HepG2 (cell line): ENCODE results near the gene GGA1. TPM values are rescaled to one million over a fixed set of nuclear protein-coding genes. Genes with fewer than 3 reads are reported as not detected.

ENCODE experiments used
- ATAC-seq: fragments of 200-7000 bp; cut with Tn5 transposase; 3 replicates; pipeline ENCODE4 v1.9.1; 2020; ENCODE audit warnings: mild to moderate bottlenecking, moderate library complexity
- BruUV-seq: library from RNA; stranded (reverse); fragments of 400-500 nt; replicated peaks from 2 replicates; lab custom pipeline; 2021; lab: Mats Ljungman, UMichigan
- CTCF ChIA-PET: fragments of 300-600 bp; formaldehyde crosslinking; extraction: SDS; loops from one replicate; lab custom pipeline; 2021; ENCODE audit warnings: low total read pairs, inconsistent platforms, low intra/inter-chr PET ratio; lab: Yijun Ruan, JAX
- POLR2A ChIA-PET: fragments of 350-600 bp; sonication (Branson Sonifier 250); formaldehyde crosslinking; loops from one replicate; lab custom pipeline; 2020; ENCODE audit warnings: antibody characterized with exemption, inconsistent platforms; lab: Yijun Ruan, JAX
- DNase-seq: peaks from one replicate; pipeline ENCODE4 v3.0.0-alpha.2; 2015; ENCODE audit warnings: low spot score
- FAIRE-seq: peaks from 3 replicates; lab custom pipeline; 2011; peaks lifted over from hg19 to GRCh38; lab: Jason Lieb, UNC
- H2AFZ ChIP-seq: one replicate; pipeline ENCODE4 v1.6.1; 2011; ENCODE audit warnings: low read length, inconsistent platforms
- H3K27ac ChIP-seq: fragments of 300-600 bp; 3 replicates; pipeline ENCODE4 v1.8.0; 2011; ENCODE audit warnings: mixed run types, mild to moderate bottlenecking, mixed read lengths, low read length, inconsistent platforms; ENCODE audit not compliant: insufficient read depth; ENCODE audit errors: extremely low read length
- H3K27me3 ChIP-seq, 2 experiments: fragments of 200-600 bp in 1 of 2; 2 replicates in 1 of 2; 3 replicates in 1 of 2; pipeline versions ENCODE4 v1.6.0 to v1.8.0; 2011; ENCODE audit warnings: low read length in 2 of 2, mild to moderate bottlenecking in 2 of 2, moderate library complexity in 2 of 2, inconsistent platforms in 1 of 2; ENCODE audit not compliant: insufficient read depth in 2 of 2, control insufficient read depth in 1 of 2
- H3K36me3 ChIP-seq, 2 experiments: fragments of 200-600 bp in 1 of 2; replicated peaks in 1 of 2; 2 replicates in 1 of 2; 3 replicates in 1 of 2; pipeline versions ENCODE4 v1.5.1 to v1.8.0; 2011; ENCODE audit warnings: low read length in 2 of 2, inconsistent platforms in 1 of 2; ENCODE audit not compliant: insufficient read depth in 2 of 2, control insufficient read depth in 1 of 2
- H3K4me1 ChIP-seq: 2 replicates; pipeline ENCODE4 v1.5.1; 2012; ENCODE audit warnings: low read length, inconsistent platforms; ENCODE audit not compliant: insufficient read depth
- H3K4me2 ChIP-seq: 2 replicates; pipeline ENCODE4 v1.6.0; 2011; ENCODE audit warnings: low read depth, low read length, inconsistent platforms
- H3K4me3 ChIP-seq, 3 experiments: fragments of 200-600 bp in 1 of 3; sonication (generic), shearing (Covaris generic) in 1 of 3; replicated peaks in 1 of 3; 2 replicates each; pipeline ENCODE4 v1.5.1; 2011 to 2016; ENCODE audit warnings: low read length in 3 of 3, inconsistent platforms in 2 of 3, low read depth in 2 of 3, mild to moderate bottlenecking in 2 of 3, control low read depth in 1 of 3, mixed read lengths in 1 of 3; ENCODE audit not compliant: insufficient read depth in 1 of 3
- H3K79me2 ChIP-seq: one replicate; pipeline ENCODE4 v1.6.1; 2011; ENCODE audit warnings: low read length, inconsistent platforms; ENCODE audit not compliant: insufficient read depth
- H3K9ac ChIP-seq: 2 replicates; pipeline ENCODE4 v1.6.0; 2011; ENCODE audit warnings: mild to moderate bottlenecking, low read depth, low read length, inconsistent platforms; ENCODE audit not compliant: insufficient read depth
- H3K9me3 ChIP-seq: 2 replicates; pipeline ENCODE4 v1.5.1; 2012; ENCODE audit warnings: mild to moderate bottlenecking, low read length
- H4K20me1 ChIP-seq: 2 replicates; pipeline ENCODE4 v1.6.0; 2011; ENCODE audit warnings: inconsistent platforms, mild to moderate bottlenecking, low read length, moderate library complexity; ENCODE audit not compliant: insufficient read depth
- AKAP8 ChIP-seq: sonication (generic); formaldehyde crosslinking; IDR thresholded peaks from 2 replicates; pipeline ENCODE4 v1.5.1; 2020; ENCODE audit warnings: mild to moderate bottlenecking, missing genetic modification reagents
- CHD2 ChIP-seq: IDR thresholded peaks from 2 replicates; pipeline ENCODE4 v1.6.1; 2011; ENCODE audit warnings: low read depth, low read length, improper control_type of control experiment
- POLR2A ChIP-seq, 2 experiments: IDR thresholded peaks; 2 replicates each; pipeline ENCODE4 v1.6.1; 2011; ENCODE audit warnings: low read depth in 2 of 2, low read length in 2 of 2, mild to moderate bottlenecking in 1 of 2, moderate library complexity in 1 of 2; ENCODE audit not compliant: insufficient read depth in 1 of 2
- RERE ChIP-seq: IDR thresholded peaks from 2 replicates; pipeline ENCODE4 v1.6.1; 2016; ENCODE audit warnings: low read depth, missing genetic modification reagents, missing compliant biosample characterization
- SNAPC4 ChIP-seq: sonication (generic); formaldehyde crosslinking; IDR thresholded peaks from 2 replicates; pipeline ENCODE4 v1.4.0; 2020; ENCODE audit warnings: mild to moderate bottlenecking, missing genetic modification reagents
- ZBTB3 ChIP-seq: sonication (generic); formaldehyde crosslinking; IDR thresholded peaks from 2 replicates; pipeline ENCODE4 v1.4.0; 2020; ENCODE audit warnings: low read depth, mild to moderate bottlenecking, moderate library complexity, missing genetic modification reagents, borderline replicate concordance
- ZKSCAN5 ChIP-seq: sonication (generic); formaldehyde crosslinking; IDR thresholded peaks from 2 replicates; pipeline ENCODE4 v1.5.1; 2020; ENCODE audit warnings: mild to moderate bottlenecking, missing genetic modification reagents
- ZNF317 ChIP-seq: sonication (generic); formaldehyde crosslinking; IDR thresholded peaks from 2 replicates; pipeline ENCODE4 v1.5.0; 2020; ENCODE audit warnings: mild to moderate bottlenecking, missing genetic modification reagents
- ZNF34 ChIP-seq: sonication (generic); formaldehyde crosslinking; IDR thresholded peaks from 2 replicates; pipeline ENCODE4 v1.4.0; 2020; ENCODE audit warnings: mild to moderate bottlenecking, missing genetic modification reagents, borderline replicate concordance
- WGBS: methylation state at CpG from one replicate; pipeline ENCODE4 v1.1.6; 2017; ENCODE audit warnings: low lambda C conversion rate; 5-methylcytosine and 5-hydroxymethylcytosine counted together
- in situ Hi-C: cut with HindIII; loops from 2 replicates; pipeline ENCODE4 v1.10.0; 2017; ENCODE audit warnings: low pct_unique_long_range_greater_than_20kb; ENCODE audit not compliant: extremely low pct_ligation_motif_present
- intact Hi-C: fragments of 100-400 bp; cut with micrococcal nuclease; formaldehyde crosslinking; loops from one replicate; pipeline ENCODE4 v1.10.0; 2022; ENCODE audit not compliant: unreplicated experiment
- polyA plus RNA-seq, 8 experiments: library from polyadenylated mRNA; depleted of rRNA in 3 of 8; stranded (reverse) in 7 of 8; unstranded in 1 of 8; fragments of >200 nt; fragmentation: Illumina TruSeq in 4 of 8; extraction: Trizol in 4 of 8; gene quantifications; 2 replicates each; pipeline versions ENCODE4 v1.2.1 to v1.2.3, GENCODE V29; 2011 to 2016; ENCODE audit warnings: low read depth in 4 of 8, missing spikeins in 1 of 8, mixed read lengths in 1 of 8; ENCODE audit not compliant: insufficient read depth in 1 of 8
- total RNA-seq, 5 experiments: library from RNA; depleted of rRNA; stranded (reverse); fragments of >200 nt; fragmentation: Illumina TruSeq; extraction: Trizol; gene quantifications; 2 replicates each; pipeline ENCODE4 v1.2.3, GENCODE V29; 2016; ENCODE audit warnings: low read depth in 1 of 5
- TF ChIP-seq, protein P1 (sequence below): sonication (generic); formaldehyde crosslinking; IDR thresholded peaks from 2 replicates; pipeline ENCODE4 v1.4.0; 2020; ENCODE audit warnings: mild to moderate bottlenecking, missing genetic modification reagents

Gene GGA1
- total and polyA plus RNA-seq, 2 of the 13 experiments (the other 11 are each of a cell fraction or from before 2014, with no cell fraction given) = 29.1 to 87.2 TPM

DNA sequence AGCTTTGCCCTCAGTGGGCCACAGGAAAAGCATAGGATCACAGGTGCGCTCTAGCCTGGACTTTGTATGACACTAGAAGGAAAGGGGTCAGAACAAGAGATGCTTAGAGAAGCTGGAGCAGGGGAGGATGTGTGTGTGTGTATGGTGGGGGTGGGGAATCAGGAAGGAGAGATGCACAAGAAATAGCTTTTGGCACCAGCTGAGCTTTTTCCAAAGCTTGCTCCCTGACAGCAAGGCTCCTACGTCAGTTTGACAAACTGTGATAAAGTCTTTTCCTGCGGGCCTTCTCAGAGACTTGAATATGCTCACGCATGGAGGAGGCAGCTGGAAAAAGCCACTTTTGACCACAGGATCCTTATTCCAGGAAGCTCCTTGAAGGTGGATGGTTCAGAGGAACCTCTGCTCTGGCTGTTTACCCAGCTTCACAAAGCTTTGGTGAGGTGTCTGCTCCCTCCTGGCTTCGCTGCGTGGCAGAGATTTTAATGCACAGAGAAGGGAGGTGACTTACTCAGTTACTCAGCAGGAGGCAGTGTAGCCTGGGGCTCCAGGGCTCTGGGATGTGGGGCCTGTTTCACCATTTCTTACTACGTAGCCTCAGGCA lies 44.4 kb upstream of the GGA1 start:
- Histone ChIP-seq H3K36me3 (peaks cover 12 to 34% of the 10 kb centered on the region in 2 experiments), H3K9me3 (no peaks in the 10 kb centered on the region), H3K4me3 (peak overlapping the region; percentile 0 to 98 (median 29); a peak in 4 of 6 replicates), H3K27ac (peak overlapping the region; percentile 91), H3K27me3 (no peaks in the 10 kb centered on the region; a peak in 1 of 5 replicates), H3K9ac (peak overlapping the region; percentile 99), H3K4me2 (peak overlapping the region; percentile 96), H3K79me2 (peaks cover 60% of the 10 kb centered on the region), H4K20me1 (peaks cover 42% of the 10 kb centered on the region), H2AFZ (no peak overlapping the region), H3K4me1 (peaks cover 81% of the 10 kb centered on the region)
- FAIRE-seq (no peak), DNase-seq (no peak), ATAC-seq (no peak)
- 90% methylated on average over 5 of the region's 7 CpGs for WGBS
- POLR2A ChIA-PET = interaction anchor here (0.8 to 17.5 kb wide), 10 partner anchors 16 to 62 kb away, joined by 3 to 976 read pairs (median 4); partner anchors contain the start of genes GGA1 and LGALS2
- intact Hi-C loops = no loop called here
- in situ Hi-C loops = no loop called here
- CTCF ChIA-PET = interaction anchor here (4.1 kb wide), 1 partner anchor 18 kb away, joined by 39 read pairs; no protein-coding TSS in a partner anchor
- no TSS peak for BruUV-seq
- peak; percentile 81; the same call in 1 of the 2 replicates for TF ChIP-seq AKAP8 (CRISPR knock-in tag)
- 0 out of 2 replicates have a peak, but pooled peaks have one; percentile 43 for TF ChIP-seq ZNF317
- TF ChIP-seq ZNF34 (CRISPR knock-in tag) = 0 out of 2 replicates have a peak, but pooled peaks have one; percentile 6
- no peak for TF ChIP-seq RERE
- peak in 1 of 2 experiments; percentile 29; a peak in 1 of 4 replicates for TF ChIP-seq POLR2A (IDR thresholded peaks at IDR 0.05; ENCODE audit: insufficient read depth in 1 of 2, low read depth in 2 of 2, low read length in 2 of 2)
- no peak for TF ChIP-seq ZKSCAN5 (CRISPR knock-in tag)
- TF ChIP-seq ZBTB3 (CRISPR knock-in tag) = no peak
- no peak for TF ChIP-seq CHD2
- TF ChIP-seq SNAPC4 = 0 out of 2 replicates have a peak, but pooled peaks have one; percentile 29
- TF ChIP-seq, protein P1, sequence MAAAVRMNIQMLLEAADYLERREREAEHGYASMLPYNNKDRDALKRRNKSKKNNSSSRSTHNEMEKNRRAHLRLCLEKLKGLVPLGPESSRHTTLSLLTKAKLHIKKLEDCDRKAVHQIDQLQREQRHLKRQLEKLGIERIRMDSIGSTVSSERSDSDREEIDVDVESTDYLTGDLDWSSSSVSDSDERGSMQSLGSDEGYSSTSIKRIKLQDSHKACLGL (CRISPR knock-in tag) = 0 out of 2 replicates have a peak, but pooled peaks have one; percentile 39
